SK-N-SH treated with all-trans-retinoic acid at 6 μM for 48 hours (cell line): ENCODE data around the gene DENND1B.

ENCODE experiments used
- ATAC-seq: fragments of 200-7000 bp; cut with Tn5 transposase; 3 replicates; pipeline ENCODE4 v1.9.1; 2020; ENCODE audit warnings: mild to moderate bottlenecking, moderate library complexity
- ARNTL ChIP-seq: fragments of 450-650 bp; formaldehyde crosslinking; IDR thresholded peaks from 2 replicates; pipeline ENCODE4 v1.5.0; 2020; ENCODE audit warnings: low read depth, mild to moderate bottlenecking, moderate library complexity, borderline replicate concordance
- BACH2 ChIP-seq: fragments of 250-450 bp; sonication (Bioruptor Pico); IDR thresholded peaks from 2 replicates; pipeline ENCODE4 v1.9.0; 2021; ENCODE audit warnings: mild to moderate bottlenecking, borderline replicate concordance
- CSDC2 ChIP-seq: fragments of 250-450 bp; sonication (Bioruptor Pico); IDR thresholded peaks from 2 replicates; pipeline ENCODE4 v1.5.0; 2020; ENCODE audit warnings: mild to moderate bottlenecking, moderate library complexity
- ESRRG ChIP-seq: fragments of 250-450 bp; sonication (Bioruptor Pico); IDR thresholded peaks from 2 replicates; pipeline ENCODE4 v1.6.1; 2021; ENCODE audit warnings: mild to moderate bottlenecking
- GLIS3 ChIP-seq: fragments of 250-450 bp; sonication (Bioruptor Pico); IDR thresholded peaks from 2 replicates; pipeline ENCODE4 v1.5.0; 2020; ENCODE audit warnings: mild to moderate bottlenecking, moderate library complexity
- ISL1 ChIP-seq: fragments of 250-450 bp; sonication (Bioruptor Pico); IDR thresholded peaks from 2 replicates; pipeline ENCODE4 v2.1.2; 2022; ENCODE audit warnings: mild to moderate bottlenecking, moderate library complexity
- OSR1 ChIP-seq: fragments of 250-450 bp; sonication (Bioruptor Pico); IDR thresholded peaks from 2 replicates; pipeline ENCODE4 v1.8.0; 2022; ENCODE audit warnings: moderate library complexity, mild to moderate bottlenecking, inconsistent platforms
- POU6F1 ChIP-seq: fragments of 250-450 bp; sonication (Bioruptor Pico); IDR thresholded peaks from 2 replicates; pipeline ENCODE4 v1.8.0; 2021; ENCODE audit warnings: low read depth, mild to moderate bottlenecking, moderate library complexity, borderline replicate concordance
- PPARA ChIP-seq: fragments of 250-450 bp; sonication (Bioruptor Pico); IDR thresholded peaks from 2 replicates; pipeline ENCODE4 v1.5.0; 2020; ENCODE audit warnings: mild to moderate bottlenecking, borderline replicate concordance
- RARB ChIP-seq: fragments of 250-450 bp; sonication (Bioruptor Pico); IDR thresholded peaks from 2 replicates; pipeline ENCODE4 v1.8.0; 2021; ENCODE audit warnings: mild to moderate bottlenecking, moderate library complexity
- SNAI2 ChIP-seq: fragments of 250-450 bp; sonication (Bioruptor Pico); IDR thresholded peaks from 2 replicates; pipeline ENCODE4 v1.5.0; 2020; ENCODE audit warnings: mild to moderate bottlenecking, moderate library complexity
- TCF4 ChIP-seq: fragments of 250-450 bp; sonication (Bioruptor Pico); IDR thresholded peaks from 2 replicates; pipeline ENCODE4 v1.8.0; 2021; ENCODE audit warnings: mild to moderate bottlenecking, moderate library complexity, borderline replicate concordance
- TOX ChIP-seq: fragments of 250-450 bp; sonication (Bioruptor Pico); IDR thresholded peaks from 2 replicates; pipeline ENCODE4 v1.8.0; 2021; ENCODE audit warnings: mild to moderate bottlenecking, moderate library complexity, borderline replicate concordance
- ZC3H10 ChIP-seq: fragments of 250-450 bp; sonication (Bioruptor Pico); IDR thresholded peaks from 2 replicates; pipeline ENCODE4 v1.5.1; 2021; ENCODE audit warnings: mild to moderate bottlenecking, moderate library complexity
- ZFP3 ChIP-seq: fragments of 250-450 bp; sonication (Bioruptor Pico); IDR thresholded peaks from 2 replicates; pipeline ENCODE4 v1.5.0; 2020; ENCODE audit warnings: mild to moderate bottlenecking, moderate library complexity
- ZFP30 ChIP-seq: fragments of 450-650 bp; formaldehyde crosslinking; IDR thresholded peaks from 2 replicates; pipeline ENCODE4 v1.5.0; 2022; ENCODE audit warnings: mild to moderate bottlenecking, moderate library complexity
- ZNF565 ChIP-seq: fragments of 450-650 bp; formaldehyde crosslinking; conservative IDR thresholded peaks from 2 replicates; pipeline ENCODE4 v1.5.0; 2020; ENCODE audit warnings: low read depth, mild to moderate bottlenecking, moderate library complexity
- ZNF70 ChIP-seq: fragments of 450-650 bp; formaldehyde crosslinking; IDR thresholded peaks from 2 replicates; pipeline ENCODE4 v1.5.0; 2020; ENCODE audit warnings: mild to moderate bottlenecking, moderate library complexity
- ZNF8 ChIP-seq: fragments of 450-650 bp; formaldehyde crosslinking; IDR thresholded peaks from 2 replicates; pipeline ENCODE4 v1.5.0; 2020; ENCODE audit warnings: mild to moderate bottlenecking, moderate library complexity
- TF ChIP-seq, protein P1 (sequence below): fragments of 250-450 bp; sonication (Bioruptor Pico); IDR thresholded peaks from 2 replicates; pipeline ENCODE4 v1.8.0; 2020; ENCODE audit warnings: mild to moderate bottlenecking, moderate library complexity, borderline replicate concordance
- TF ChIP-seq, protein P2 (sequence below): fragments of 250-450 bp; sonication (Bioruptor Pico); IDR thresholded peaks from 2 replicates; pipeline ENCODE4 v1.5.1; 2020; ENCODE audit warnings: low read depth, mild to moderate bottlenecking, moderate library complexity
- TF ChIP-seq, protein P3 (sequence below): fragments of 250-450 bp; sonication (Bioruptor Pico); IDR thresholded peaks from 2 replicates; pipeline ENCODE4 v1.5.1; 2021; ENCODE audit warnings: mild to moderate bottlenecking, moderate library complexity

Gene DENND1B

DNA sequence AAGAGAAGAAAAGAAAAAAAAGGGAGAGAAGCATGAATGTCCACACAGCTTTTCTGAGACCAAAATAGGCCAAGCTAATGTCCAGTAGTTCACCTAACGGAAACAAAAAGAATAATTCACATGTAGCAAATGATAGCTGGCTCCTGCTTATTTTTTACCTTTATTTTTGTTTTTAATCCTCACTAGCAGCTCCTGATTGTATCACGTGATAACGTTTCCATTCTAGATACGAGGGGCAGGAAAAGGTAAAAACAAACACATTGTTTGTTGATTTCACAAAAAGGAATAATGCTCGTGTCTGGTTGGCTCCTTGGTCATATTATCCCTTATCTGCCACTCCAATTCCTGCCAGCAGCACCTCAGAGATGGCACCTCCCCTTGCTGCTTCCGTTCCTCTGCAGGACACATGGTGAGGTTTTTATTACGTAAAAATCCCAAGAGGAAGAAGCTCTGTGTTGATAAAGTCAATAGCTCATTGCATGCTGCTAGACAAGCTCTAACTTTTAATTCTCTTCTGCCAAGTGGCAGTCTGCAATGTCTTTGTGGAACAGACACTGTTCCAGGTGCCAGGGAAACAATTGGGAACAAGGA is 305.6 kb downstream of the DENND1B start:
- TF ChIP-seq TOX (CRISPR knock-in tag): no peak
- TF ChIP-seq SNAI2 (CRISPR knock-in tag): no peak
- no peak for TF ChIP-seq ZNF565
- TF ChIP-seq POU6F1 (CRISPR knock-in tag): no peak
- no peak for TF ChIP-seq PPARA (CRISPR knock-in tag)
- no peak for TF ChIP-seq GLIS3
- TF ChIP-seq OSR1 (CRISPR knock-in tag): no peak
- TF ChIP-seq ISL1 (CRISPR knock-in tag): no peak
- TF ChIP-seq, protein P1, sequence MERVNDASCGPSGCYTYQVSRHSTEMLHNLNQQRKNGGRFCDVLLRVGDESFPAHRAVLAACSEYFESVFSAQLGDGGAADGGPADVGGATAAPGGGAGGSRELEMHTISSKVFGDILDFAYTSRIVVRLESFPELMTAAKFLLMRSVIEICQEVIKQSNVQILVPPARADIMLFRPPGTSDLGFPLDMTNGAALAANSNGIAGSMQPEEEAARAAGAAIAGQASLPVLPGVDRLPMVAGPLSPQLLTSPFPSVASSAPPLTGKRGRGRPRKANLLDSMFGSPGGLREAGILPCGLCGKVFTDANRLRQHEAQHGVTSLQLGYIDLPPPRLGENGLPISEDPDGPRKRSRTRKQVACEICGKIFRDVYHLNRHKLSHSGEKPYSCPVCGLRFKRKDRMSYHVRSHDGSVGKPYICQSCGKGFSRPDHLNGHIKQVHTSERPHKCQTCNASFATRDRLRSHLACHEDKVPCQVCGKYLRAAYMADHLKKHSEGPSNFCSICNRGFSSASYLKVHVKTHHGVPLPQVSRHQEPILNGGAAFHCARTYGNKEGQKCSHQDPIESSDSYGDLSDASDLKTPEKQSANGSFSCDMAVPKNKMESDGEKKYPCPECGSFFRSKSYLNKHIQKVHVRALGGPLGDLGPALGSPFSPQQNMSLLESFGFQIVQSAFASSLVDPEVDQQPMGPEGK: no peak
- TF ChIP-seq, protein P2, sequence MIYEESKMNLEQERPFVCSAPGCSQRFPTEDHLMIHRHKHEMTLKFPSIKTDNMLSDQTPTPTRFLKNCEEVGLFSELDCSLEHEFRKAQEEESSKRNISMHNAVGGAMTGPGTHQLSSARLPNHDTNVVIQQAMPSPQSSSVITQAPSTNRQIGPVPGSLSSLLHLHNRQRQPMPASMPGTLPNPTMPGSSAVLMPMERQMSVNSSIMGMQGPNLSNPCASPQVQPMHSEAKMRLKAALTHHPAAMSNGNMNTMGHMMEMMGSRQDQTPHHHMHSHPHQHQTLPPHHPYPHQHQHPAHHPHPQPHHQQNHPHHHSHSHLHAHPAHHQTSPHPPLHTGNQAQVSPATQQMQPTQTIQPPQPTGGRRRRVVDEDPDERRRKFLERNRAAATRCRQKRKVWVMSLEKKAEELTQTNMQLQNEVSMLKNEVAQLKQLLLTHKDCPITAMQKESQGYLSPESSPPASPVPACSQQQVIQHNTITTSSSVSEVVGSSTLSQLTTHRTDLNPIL (CRISPR knock-in tag): no peak
- no peak for TF ChIP-seq ZNF70 (CRISPR knock-in tag)
- no peak for TF ChIP-seq BACH2 (CRISPR knock-in tag)
- TF ChIP-seq CSDC2: no peak
- TF ChIP-seq ARNTL (CRISPR knock-in tag): no peak
- TF ChIP-seq, all 23 proteins: peak for 0
- no peak for ATAC-seq

DNA sequence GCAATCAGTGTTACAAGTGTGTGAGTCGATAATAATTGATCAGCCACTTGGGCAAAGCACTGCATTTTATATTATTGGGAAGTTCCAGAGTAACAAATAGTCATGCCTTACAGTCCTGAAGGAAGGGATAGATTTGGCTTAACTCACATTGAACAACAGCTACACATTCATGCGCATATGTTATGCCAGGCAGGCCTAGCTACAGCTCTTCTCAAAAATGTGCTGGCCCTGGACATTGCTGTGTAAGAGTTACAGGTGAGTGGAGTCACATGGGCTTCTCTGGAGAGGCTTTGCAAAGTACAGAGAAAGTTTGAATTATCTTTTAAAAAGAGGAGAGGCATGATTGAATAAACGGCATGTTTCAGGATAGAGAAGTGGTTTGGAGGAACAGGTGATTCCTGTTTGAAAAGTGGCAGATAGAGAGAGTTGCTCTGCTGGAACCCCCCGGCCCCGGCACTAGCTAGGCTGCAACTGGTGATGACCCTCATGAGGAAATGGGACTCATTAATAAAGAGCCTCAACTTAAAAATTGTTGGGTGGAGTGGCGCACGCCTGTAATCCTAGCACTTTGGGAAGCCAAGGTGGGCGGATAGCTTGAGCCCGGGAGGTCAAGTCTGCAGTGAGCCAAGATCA is 306.6 kb downstream of the DENND1B start:
- ATAC-seq: no peak
- TF ChIP-seq RARB (no peak), ZNF70 (CRISPR knock-in tag) (no peak), OSR1 (CRISPR knock-in tag) (no peak), ZNF565 (no peak), ZFP3 (CRISPR knock-in tag) (no peak), ZFP30 (CRISPR knock-in tag) (no peak), ARNTL (CRISPR knock-in tag) (no peak), ESRRG (CRISPR knock-in tag) (no peak), GLIS3 (no peak), ZNF8 (no peak), ZC3H10 (CRISPR knock-in tag) (no peak), ISL1 (CRISPR knock-in tag) (no peak), TCF4 (CRISPR knock-in tag) (no peak), TOX (CRISPR knock-in tag) (no peak), POU6F1 (CRISPR knock-in tag) (no peak)
- TF ChIP-seq, protein P2 (CRISPR knock-in tag): no peak
- TF ChIP-seq, protein P3, sequence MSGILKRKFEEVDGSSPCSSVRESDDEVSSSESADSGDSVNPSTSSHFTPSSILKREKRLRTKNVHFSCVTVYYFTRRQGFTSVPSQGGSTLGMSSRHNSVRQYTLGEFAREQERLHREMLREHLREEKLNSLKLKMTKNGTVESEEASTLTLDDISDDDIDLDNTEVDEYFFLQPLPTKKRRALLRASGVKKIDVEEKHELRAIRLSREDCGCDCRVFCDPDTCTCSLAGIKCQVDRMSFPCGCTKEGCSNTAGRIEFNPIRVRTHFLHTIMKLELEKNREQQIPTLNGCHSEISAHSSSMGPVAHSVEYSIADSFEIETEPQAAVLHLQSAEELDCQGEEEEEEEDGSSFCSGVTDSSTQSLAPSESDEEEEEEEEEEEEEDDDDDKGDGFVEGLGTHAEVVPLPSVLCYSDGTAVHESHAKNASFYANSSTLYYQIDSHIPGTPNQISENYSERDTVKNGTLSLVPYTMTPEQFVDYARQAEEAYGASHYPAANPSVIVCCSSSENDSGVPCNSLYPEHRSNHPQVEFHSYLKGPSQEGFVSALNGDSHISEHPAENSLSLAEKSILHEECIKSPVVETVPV (CRISPR knock-in tag): no peak
